GM23248 (cell line): ENCODE measurements around the gene SZT2. TPM values are rescaled to one million over a fixed set of nuclear protein-coding genes. Genes with fewer than 3 reads are reported as not detected.

Experiments used
- DNase-seq: peaks from one replicate; pipeline ENCODE4 v3.0.0-alpha.2; 2015
- H2AFZ ChIP-seq: fragments of 200-600 bp; sonication (generic); 2 replicates; pipeline ENCODE4 v1.6.1; 2016; ENCODE audit warnings: antibody characterized with exemption
- H3F3A ChIP-seq: fragments of 200-600 bp; sonication (generic); 2 replicates; pipeline ENCODE4 v1.6.1; 2016; ENCODE audit warnings: mild to moderate bottlenecking, antibody characterized with exemption, mixed run types; ENCODE audit not compliant: insufficient read depth
- H3K27ac ChIP-seq: fragments of 200-600 bp; sonication (generic); 2 replicates; pipeline ENCODE4 v1.5.1; 2016; ENCODE audit warnings: mild to moderate bottlenecking
- H3K27me3 ChIP-seq: fragments of 200-600 bp; sonication (generic); replicated peaks from 2 replicates; pipeline ENCODE4 v1.6.1; 2016; ENCODE audit warnings: mild to moderate bottlenecking; ENCODE audit not compliant: insufficient read depth
- H3K36me3 ChIP-seq: fragments of 200-600 bp; sonication (generic); 2 replicates; pipeline ENCODE4 v1.6.1; 2016; ENCODE audit warnings: low read depth, mild to moderate bottlenecking
- H3K4me1 ChIP-seq: fragments of 200-600 bp; sonication (generic); 2 replicates; pipeline ENCODE4 v1.6.1; 2016; ENCODE audit warnings: mild to moderate bottlenecking; ENCODE audit not compliant: insufficient read depth
- H3K4me2 ChIP-seq: fragments of 200-600 bp; sonication (generic); one replicate; pipeline ENCODE4 v1.6.1; 2016; ENCODE audit warnings: mild to moderate bottlenecking; ENCODE audit not compliant: unreplicated experiment
- H3K4me3 ChIP-seq: fragments of 200-600 bp; sonication (generic); 2 replicates; pipeline ENCODE4 v1.5.1; 2016; ENCODE audit warnings: mild to moderate bottlenecking
- H3K79me2 ChIP-seq: fragments of 200-600 bp; sonication (generic); 2 replicates; pipeline ENCODE4 v1.6.1; 2016; ENCODE audit warnings: mild to moderate bottlenecking; ENCODE audit not compliant: insufficient read depth
- H3K9ac ChIP-seq: fragments of 200-600 bp; sonication (generic); 2 replicates; pipeline ENCODE4 v1.6.1; 2016; ENCODE audit warnings: mild to moderate bottlenecking
- H3K9me2 ChIP-seq: fragments of 200-600 bp; sonication (generic); 2 replicates; pipeline ENCODE4 v1.6.1; 2016; ENCODE audit warnings: mixed run types, mild to moderate bottlenecking, moderate library complexity; ENCODE audit not compliant: insufficient read depth
- H3K9me3 ChIP-seq: fragments of 200-600 bp; sonication (generic); one replicate; pipeline ENCODE4 v1.6.1; 2017; ENCODE audit warnings: low read depth
- H4K20me1 ChIP-seq: fragments of 200-600 bp; sonication (generic); 2 replicates; pipeline ENCODE4 v1.6.0; 2016; ENCODE audit not compliant: insufficient read depth
- EZH2 ChIP-seq: fragments of 200-600 bp; sonication (generic); IDR thresholded peaks from 2 replicates; pipeline ENCODE4 v1.6.1; 2018; ENCODE audit warnings: antibody characterized with exemption, mild to moderate bottlenecking; ENCODE audit not compliant: insufficient read depth, poor library complexity, severe bottlenecking
- EZH2phosphoT487 ChIP-seq: fragments of 200-600 bp; sonication (generic); IDR thresholded peaks from 2 replicates; pipeline ENCODE4 v1.6.1; 2018; ENCODE audit warnings: antibody characterized with exemption, moderate library complexity, mild to moderate bottlenecking, low read depth; ENCODE audit not compliant: insufficient read depth
- WGBS, 2 experiments: methylation state at CpG; one replicate each; pipeline ENCODE4 v1.1.6; 2015 to 2017; ENCODE audit warnings: low lambda C conversion rate in 2 of 2, low coverage in 1 of 2; ENCODE audit errors: missing lambda C conversion rate in 2 of 2; 5-methylcytosine and 5-hydroxymethylcytosine counted together
- in situ Hi-C: fragments of 300-500 bp; cut with MboI; formaldehyde crosslinking; loops from 2 replicates; pipeline ENCODE4 v1.15.0; 2020
- polyA plus RNA-seq: library from polyadenylated mRNA; unstranded; fragments of >200 nt; fragmentation: Nextera tagmentation; extraction: Ambion mirVana; gene quantifications from 2 replicates; pipeline ENCODE4 v1.2.1, GENCODE V29; 2016
- total RNA-seq: library from RNA; depleted of rRNA; stranded (reverse); fragments of >200 nt; shearing (Covaris generic); gene quantifications from 2 replicates; pipeline ENCODE4 v1.2.3, GENCODE V29; 2014

Gene SZT2
- total and polyA plus RNA-seq, 2 experiments from 2014 or later: 6.4 to 12.6 TPM

DNA sequence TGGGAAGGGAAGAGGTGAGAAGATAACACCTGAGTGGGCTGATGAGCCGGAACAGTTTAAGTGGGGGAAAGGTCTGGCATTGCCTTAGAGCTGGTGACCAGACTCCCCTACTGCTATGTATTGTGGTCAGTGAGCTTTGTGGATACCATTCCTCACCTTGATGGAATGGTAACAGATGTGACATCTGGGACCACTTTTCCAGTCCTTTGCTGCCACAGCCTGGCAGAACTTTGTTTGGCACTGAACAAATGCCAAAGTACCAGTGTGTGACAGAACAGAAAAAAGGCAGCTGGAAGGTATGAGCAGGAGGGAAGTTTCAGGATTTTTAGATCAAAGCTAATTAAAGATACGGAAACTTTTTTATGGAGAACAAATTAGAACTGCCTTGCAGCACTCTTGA lies 6.2 kb upstream of the SZT2 start:
- no peak overlapping the region for H3K4me2 ChIP-seq
- H4K20me1 ChIP-seq: no peaks in the 10 kb centered on the region
- no peak overlapping the region for H3K4me3 ChIP-seq
- no peak for TF ChIP-seq EZH2phosphoT487
- no peak for TF ChIP-seq EZH2
- no peak overlapping the region for H3K27ac ChIP-seq
- H3K4me1 ChIP-seq: peaks cover 12% of the 10 kb centered on the region
- in situ Hi-C loops: no loop called here
- no peaks in the 10 kb centered on the region for H3K9me2 ChIP-seq
- no peak for DNase-seq
- no peaks in the 10 kb centered on the region for H3K27me3 ChIP-seq
- H3K79me2 ChIP-seq: peaks cover 31% of the 10 kb centered on the region
- no peaks in the 10 kb centered on the region for H3K9me3 ChIP-seq
- peaks cover 5% of the 10 kb centered on the region for H3F3A ChIP-seq
- peaks cover 56% of the 10 kb centered on the region for H3K36me3 ChIP-seq
- WGBS, 2 experiments: 74 to 87% methylated on average over 2 of the region's 2 CpGs
- no peak overlapping the region for H2AFZ ChIP-seq
- H3K9ac ChIP-seq: no peak overlapping the region

DNA sequence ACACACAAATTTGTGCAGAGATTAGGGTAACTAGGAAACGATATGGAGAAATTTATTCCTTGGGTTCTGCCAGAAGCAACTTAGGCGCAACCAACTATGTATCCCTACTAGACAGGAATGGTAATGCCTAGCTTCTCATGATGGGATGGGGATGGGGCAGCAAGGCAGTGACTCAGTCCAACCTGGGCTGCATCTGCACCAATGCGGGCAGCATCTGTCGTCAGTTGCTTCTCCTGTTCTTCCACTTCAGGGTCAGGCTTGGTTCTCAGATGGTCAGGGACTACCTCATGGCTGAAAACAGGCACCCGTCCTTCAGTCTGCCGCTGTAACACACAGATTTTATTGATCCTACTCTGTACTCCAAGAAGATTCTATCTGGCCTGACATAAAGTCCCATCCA lies 3.0 kb upstream of the SZT2 start:
- 86 to 91% methylated on average over 6 of the region's 6 CpGs for WGBS, 2 experiments
- Histone ChIP-seq H3K79me2 (peaks cover 64% of the 10 kb centered on the region), H3K36me3 (peaks cover 53% of the 10 kb centered on the region), H4K20me1 (no peaks in the 10 kb centered on the region), H3K27ac (no peak overlapping the region), H3F3A (peaks cover 5% of the 10 kb centered on the region), H3K4me3 (no peak overlapping the region), H2AFZ (no peak overlapping the region), H3K27me3 (no peaks in the 10 kb centered on the region), H3K9me2 (no peaks in the 10 kb centered on the region), H3K9ac (peak overlapping the region; percentile 98), H3K4me1 (peaks cover 26% of the 10 kb centered on the region), H3K9me3 (no peaks in the 10 kb centered on the region), H3K4me2 (no peak overlapping the region)
- TF ChIP-seq EZH2phosphoT487 (no peak), EZH2 (no peak)
- no peak for DNase-seq
- in situ Hi-C loops: no loop called here

DNA sequence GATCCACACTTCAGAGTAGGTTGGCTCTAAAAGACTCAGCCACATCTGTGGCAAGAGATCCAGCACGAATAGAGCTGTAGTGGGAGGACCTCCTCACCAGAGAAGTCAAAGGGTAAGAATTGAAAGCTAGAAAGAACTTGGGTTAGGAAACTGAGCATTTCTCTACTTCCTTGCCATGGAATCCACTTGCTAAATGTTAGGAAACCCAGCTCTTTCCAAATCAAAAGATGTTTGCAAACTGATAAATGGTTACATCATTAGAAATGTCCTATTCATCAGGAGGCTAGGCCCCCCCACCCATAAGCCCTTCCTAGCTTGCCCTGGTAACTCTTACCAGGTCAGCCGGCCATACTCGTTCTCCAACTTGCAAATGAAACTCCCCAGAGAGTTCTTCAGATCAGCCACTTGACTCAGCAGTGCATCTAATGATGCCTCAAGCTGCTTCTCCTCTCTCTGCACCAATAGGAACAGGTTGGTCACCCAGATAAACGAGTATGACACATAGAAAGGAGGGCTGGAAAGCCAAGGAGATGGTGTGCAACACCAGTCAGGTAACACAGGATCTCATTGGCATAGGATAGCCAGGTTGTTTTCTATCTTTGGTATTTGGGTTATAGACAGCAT lies 1.6 kb upstream of the SZT2 start:
- Histone ChIP-seq H3K4me1 (peaks cover 26% of the 10 kb centered on the region), H3K79me2 (peaks cover 75% of the 10 kb centered on the region), H3K27ac (peak overlapping the region; percentile 35), H2AFZ (no peak overlapping the region), H3K9ac (peak overlapping the region; percentile 98), H3K27me3 (no peaks in the 10 kb centered on the region), H3K4me2 (peak overlapping the region; percentile 97), H3K9me2 (no peaks in the 10 kb centered on the region), H3K9me3 (no peaks in the 10 kb centered on the region), H3F3A (no peaks in the 10 kb centered on the region; the same call in none of the 2 replicates), H3K36me3 (peaks cover 48% of the 10 kb centered on the region), H4K20me1 (no peaks in the 10 kb centered on the region), H3K4me3 (peak overlapping the region; percentile 98)
- DNase-seq: peak; percentile 82
- TF ChIP-seq EZH2: no peak
- no peak for TF ChIP-seq EZH2phosphoT487
- in situ Hi-C loops: no loop called here
- WGBS, 2 experiments: 45 to 56% methylated on average over 4 of the region's 4 CpGs

DNA sequence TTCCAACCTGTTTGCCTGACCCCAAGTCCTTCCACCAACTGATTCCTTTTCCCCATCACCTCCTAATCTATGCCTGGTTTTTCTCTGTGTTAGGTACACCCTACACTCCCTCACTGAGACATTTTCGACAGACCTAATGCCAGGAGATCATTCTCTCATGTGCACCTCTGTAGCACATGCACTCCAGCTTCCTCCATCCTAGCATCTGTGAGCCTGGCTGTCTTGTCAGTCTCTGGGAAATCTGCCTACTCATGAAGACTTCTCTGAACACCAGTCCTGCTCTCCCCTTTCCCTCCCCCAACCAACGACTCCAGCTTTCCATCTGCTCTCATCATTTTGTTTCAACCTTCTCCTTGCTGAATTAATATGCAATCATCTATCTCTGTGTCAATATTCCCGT lies 1.1 kb upstream of the SZT2 start:
- peak overlapping the region; percentile 98 for H3K9ac ChIP-seq
- TF ChIP-seq EZH2: no peak
- no peak for TF ChIP-seq EZH2phosphoT487

DNA sequence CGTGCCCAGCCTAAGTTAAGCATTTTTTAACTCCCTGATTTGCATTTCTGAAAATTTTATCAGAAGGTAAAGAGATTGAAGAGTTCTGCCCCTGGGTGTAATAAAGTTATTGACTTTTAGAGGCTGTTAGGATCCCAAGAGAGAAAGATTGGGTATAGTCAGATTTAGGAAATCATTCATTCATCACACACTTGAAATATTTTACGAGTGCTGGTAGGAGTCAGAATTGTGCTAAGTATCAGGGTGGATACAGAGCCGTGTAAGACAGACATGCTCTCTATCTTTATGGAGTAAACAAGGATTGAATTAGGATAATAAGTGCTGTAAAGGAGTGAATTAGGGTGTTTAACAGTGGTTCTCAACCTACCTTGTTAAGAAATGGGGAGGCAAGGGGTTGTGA lies 3.0 kb downstream of the SZT2 start:
- Histone ChIP-seq H3K9me2 (no peaks in the 10 kb centered on the region), H3K9me3 (no peaks in the 10 kb centered on the region), H3F3A (no peaks in the 10 kb centered on the region), H3K79me2 (peaks cover 97% of the 10 kb centered on the region), H3K27me3 (no peaks in the 10 kb centered on the region), H3K4me1 (peaks cover 21% of the 10 kb centered on the region), H3K36me3 (peaks cover 19% of the 10 kb centered on the region), H3K27ac (no peak overlapping the region), H4K20me1 (no peaks in the 10 kb centered on the region), H3K4me2 (no peak overlapping the region), H3K4me3 (no peak overlapping the region), H2AFZ (no peak overlapping the region), H3K9ac (no peak overlapping the region)
- 77 to 81% methylated on average over 3 of the region's 3 CpGs for WGBS, 2 experiments
- no peak for DNase-seq
- TF ChIP-seq EZH2phosphoT487 (no peak), EZH2 (no peak)
- in situ Hi-C loops: no loop called here

More for the DNA sequence above, 1.1 kb upstream of the SZT2 start:
- Histone ChIP-seq H3F3A (no peaks in the 10 kb centered on the region; the same call in none of the 2 replicates), H3K4me3 (peak overlapping the region; percentile 98), H3K4me2 (peak overlapping the region; percentile 97), H3K9me3 (no peaks in the 10 kb centered on the region), H3K79me2 (peaks cover 80% of the 10 kb centered on the region), H3K4me1 (peaks cover 26% of the 10 kb centered on the region), H2AFZ (no peak overlapping the region), H3K27ac (peak overlapping the region; percentile 87), H3K36me3 (peaks cover 43% of the 10 kb centered on the region), H4K20me1 (no peaks in the 10 kb centered on the region), H3K27me3 (no peaks in the 10 kb centered on the region), H3K9me2 (no peaks in the 10 kb centered on the region)
- WGBS, 2 experiments: 19 to 20% methylated on average over 3 of the region's 3 CpGs
- DNase-seq: peak; percentile 44
- in situ Hi-C loops: no loop called here
